22Rv1 (cell line): ENCODE measurements around the gene ZFP3.
"Not testable (repeated sequence)": the region's sequence is repeated elsewhere in the genome, so short reads cannot be mapped to it uniquely, and the experiment has no call there.

Experiments used
- H3K27ac ChIP-seq: fragments of 450-650 bp; 2 replicates; pipeline ENCODE4 v1.5.1; 2017
- ZFX ChIP-seq: fragments of 450-650 bp; IDR thresholded peaks from 2 replicates; pipeline ENCODE4 v1.6.1; 2017; ENCODE audit warnings: antibody characterized with exemption, borderline replicate concordance
- TF ChIP-seq, protein P1 (sequence below): fragments of 450-650 bp; IDR thresholded peaks from 2 replicates; pipeline ENCODE4 v1.5.1; 2017; ENCODE audit warnings: mild to moderate bottlenecking

The ZFP3 gene

DNA sequence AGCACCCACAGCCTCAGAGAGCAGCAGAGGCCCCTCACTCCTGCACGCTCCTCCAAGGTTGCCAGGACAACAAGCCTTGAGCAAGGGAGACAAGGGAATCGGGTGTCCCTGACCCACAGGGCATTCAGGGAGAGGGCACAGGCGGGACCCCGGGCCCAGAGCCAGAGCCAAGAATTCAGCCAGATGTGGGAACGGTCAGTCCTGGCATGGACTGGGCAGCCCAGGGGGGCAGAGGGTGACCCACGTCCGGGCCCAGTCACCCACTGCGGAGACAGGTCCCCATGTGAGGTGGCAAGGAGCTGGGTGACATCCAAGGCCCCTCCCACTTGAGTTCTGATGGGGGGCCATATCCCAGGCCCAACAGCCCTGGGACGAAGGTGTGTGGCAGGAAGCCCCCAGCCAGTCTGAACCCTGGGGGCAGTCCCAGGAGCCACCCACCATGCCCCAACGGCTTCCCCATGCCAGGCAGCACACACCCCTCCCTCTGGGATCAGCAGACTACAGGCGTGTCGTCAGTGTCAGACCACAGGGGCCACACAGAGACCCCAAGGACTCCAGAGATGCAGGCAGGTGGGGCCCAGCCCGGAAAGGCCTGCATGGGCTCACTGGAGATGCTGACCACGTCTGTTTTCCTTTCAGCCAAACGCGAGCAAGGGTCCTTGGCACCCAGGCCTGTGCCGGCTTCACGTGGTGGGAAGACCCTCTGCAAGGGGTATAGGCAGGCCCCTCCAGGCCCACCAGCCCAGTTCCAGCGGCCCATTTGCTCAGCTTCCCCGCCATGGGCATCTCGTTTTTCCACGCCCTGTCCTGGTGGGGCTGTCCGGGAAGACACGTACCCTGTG lies 60.6 kb downstream of the ZFP3 start:
- TF ChIP-seq ZFX, result no peak
- TF ChIP-seq, protein P1, sequence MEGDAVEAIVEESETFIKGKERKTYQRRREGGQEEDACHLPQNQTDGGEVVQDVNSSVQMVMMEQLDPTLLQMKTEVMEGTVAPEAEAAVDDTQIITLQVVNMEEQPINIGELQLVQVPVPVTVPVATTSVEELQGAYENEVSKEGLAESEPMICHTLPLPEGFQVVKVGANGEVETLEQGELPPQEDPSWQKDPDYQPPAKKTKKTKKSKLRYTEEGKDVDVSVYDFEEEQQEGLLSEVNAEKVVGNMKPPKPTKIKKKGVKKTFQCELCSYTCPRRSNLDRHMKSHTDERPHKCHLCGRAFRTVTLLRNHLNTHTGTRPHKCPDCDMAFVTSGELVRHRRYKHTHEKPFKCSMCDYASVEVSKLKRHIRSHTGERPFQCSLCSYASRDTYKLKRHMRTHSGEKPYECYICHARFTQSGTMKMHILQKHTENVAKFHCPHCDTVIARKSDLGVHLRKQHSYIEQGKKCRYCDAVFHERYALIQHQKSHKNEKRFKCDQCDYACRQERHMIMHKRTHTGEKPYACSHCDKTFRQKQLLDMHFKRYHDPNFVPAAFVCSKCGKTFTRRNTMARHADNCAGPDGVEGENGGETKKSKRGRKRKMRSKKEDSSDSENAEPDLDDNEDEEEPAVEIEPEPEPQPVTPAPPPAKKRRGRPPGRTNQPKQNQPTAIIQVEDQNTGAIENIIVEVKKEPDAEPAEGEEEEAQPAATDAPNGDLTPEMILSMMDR, result no peak
- H3K27ac ChIP-seq, result no peak overlapping the region

- TF ChIP-seq ZFX, result no peak
- TF ChIP-seq, protein P1, result no peak
- H3K27ac ChIP-seq, result no peak overlapping the region
These were observed 61.1 kb downstream of the ZFP3 start for GRCh38 chr17:5139458-5139732.

- not testable (repeated sequence) for H3K27ac ChIP-seq
These were observed 64.6 kb downstream of the ZFP3 start for GRCh38 chr17:5142877-5143276.
